BLaER1 (cell line): ENCODE data around the gene OSBPL6.

Experiments used
- H3K27ac ChIP-seq: shearing (Covaris generic); formaldehyde crosslinking; 2 replicates; pipeline ENCODE4 v1.8.1; 2022
- H3K27me3 ChIP-seq: shearing (Covaris generic); formaldehyde crosslinking; 2 replicates; pipeline ENCODE4 v1.8.1; 2022
- H3K36me3 ChIP-seq: shearing (Covaris generic); formaldehyde crosslinking; 2 replicates; pipeline ENCODE4 v1.8.1; 2022
- H3K4me1 ChIP-seq: shearing (Covaris generic); formaldehyde crosslinking; 2 replicates; pipeline ENCODE4 v1.8.1; 2022
- H3K4me2 ChIP-seq: shearing (Covaris generic); formaldehyde crosslinking; 2 replicates; pipeline ENCODE4 v1.8.1; 2022
- H3K4me3 ChIP-seq: shearing (Covaris generic); formaldehyde crosslinking; 2 replicates; pipeline ENCODE4 v1.8.1; 2022
- H3K9ac ChIP-seq: shearing (Covaris generic); formaldehyde crosslinking; 2 replicates; pipeline ENCODE4 v1.8.1; 2022
- H3K9me3 ChIP-seq: shearing (Covaris generic); formaldehyde crosslinking; 2 replicates; pipeline ENCODE4 v1.8.1; 2022
- H4K20me1 ChIP-seq: shearing (Covaris generic); formaldehyde crosslinking; 2 replicates; pipeline ENCODE4 v1.8.1; 2022
- Cebpa-rat ChIP-seq: shearing (Covaris generic); IDR thresholded peaks from 2 replicates; pipeline ENCODE4 v1.8.1; 2022

The OSBPL6 gene

GRCh38 chr2:178441426-178441825 lies 247.1 kb downstream of the OSBPL6 start:
- no peaks in the 10 kb centered on the region for H3K4me1 ChIP-seq
- H4K20me1 ChIP-seq: peaks cover 29% of the 10 kb centered on the region; the same call in 1 of the 2 replicates
- no peak overlapping the region for H3K4me2 ChIP-seq
- H3K36me3 ChIP-seq: peaks cover 79% of the 10 kb centered on the region
- no peaks in the 10 kb centered on the region for H3K9me3 ChIP-seq
- no peak overlapping the region for H3K4me3 ChIP-seq
- no peak for TF ChIP-seq Cebpa-rat
- H3K9ac ChIP-seq: no peak overlapping the region
- no peaks in the 10 kb centered on the region for H3K27me3 ChIP-seq
- H3K27ac ChIP-seq: no peak overlapping the region

- peak overlapping the region; percentile 78; the same call in 1 of the 2 replicates for H3K4me3 ChIP-seq
- H3K9ac ChIP-seq: peak overlapping the region; percentile 96
Measured at GRCh38 chr2:178448968-178449661, 254.8 kb downstream of the OSBPL6 start.

GRCh38 chr2:178449700-178450523 lies 255.6 kb downstream of the OSBPL6 start:
- Histone ChIP-seq H3K9me3 (no peaks in the 10 kb centered on the region), H3K27ac (peak overlapping the region; percentile 99), H3K4me3 (peak overlapping the region; percentile 78), H3K4me2 (peak overlapping the region; percentile 95), H4K20me1 (peaks cover 37% of the 10 kb centered on the region), H3K4me1 (peaks cover 28% of the 10 kb centered on the region), H3K9ac (peak overlapping the region; percentile 96), H3K36me3 (peaks cover 34% of the 10 kb centered on the region), H3K27me3 (no peaks in the 10 kb centered on the region)
- TF ChIP-seq Cebpa-rat: no peak

More at GRCh38 chr2:178448968-178449661, 254.8 kb downstream of the OSBPL6 start:
- TF ChIP-seq Cebpa-rat: no peak
- Histone ChIP-seq H3K4me2 (peak overlapping the region; percentile 95), H3K27me3 (no peaks in the 10 kb centered on the region), H3K36me3 (peaks cover 42% of the 10 kb centered on the region), H3K27ac (no peak overlapping the region), H3K4me1 (peaks cover 28% of the 10 kb centered on the region), H4K20me1 (peaks cover 44% of the 10 kb centered on the region), H3K9me3 (no peaks in the 10 kb centered on the region)

GRCh38 chr2:178450524-178450773 lies 256.1 kb downstream of the OSBPL6 start:
- Histone ChIP-seq H3K27me3 (no peaks in the 10 kb centered on the region), H3K4me1 (peaks cover 28% of the 10 kb centered on the region), H3K9ac (peak overlapping the region; percentile 96), H3K9me3 (no peaks in the 10 kb centered on the region), H3K4me2 (peak overlapping the region; percentile 95), H3K36me3 (peaks cover 29% of the 10 kb centered on the region), H3K4me3 (peak overlapping the region; percentile 78), H4K20me1 (peaks cover 31% of the 10 kb centered on the region), H3K27ac (peak overlapping the region; percentile 99)
- TF ChIP-seq Cebpa-rat: no peak

- peaks cover 24% of the 10 kb centered on the region for H3K36me3 ChIP-seq
- H3K27me3 ChIP-seq: no peaks in the 10 kb centered on the region
- peak within 1 kb of the TSS; percentile 78 for H3K4me3 ChIP-seq
- no peaks in the 10 kb centered on the region for H3K9me3 ChIP-seq
- peak within 1 kb of the TSS; percentile 95 for H3K4me2 ChIP-seq
- H4K20me1 ChIP-seq: peaks cover 31% of the 10 kb centered on the region
- H3K4me1 ChIP-seq: peaks cover 28% of the 10 kb centered on the region
- peak within 1 kb of the TSS; percentile 96 for H3K9ac ChIP-seq
- peak within 1 kb of the TSS; percentile 99 for H3K27ac ChIP-seq
- no peak; the same call in 1 of the 2 replicates for TF ChIP-seq Cebpa-rat
Measured at GRCh38 chr2:178450774-178451525, 256.6 kb downstream of the OSBPL6 start, which contains the start of the genes PJVK and PRKRA. Gene PJVK (plus strand): TSS chr2:178451378. CDS start chr2:178453410, 2,032 bp downstream. Gene PRKRA (minus strand): TSS chr2:178451175. CDS start chr2:178451030, 145 bp downstream.

GRCh38 chr2:178452334-178452733 lies 258.0 kb downstream of the OSBPL6 start:
- Histone ChIP-seq H3K4me3 (no peak overlapping the region), H3K9me3 (no peaks in the 10 kb centered on the region), H3K27ac (peak overlapping the region; percentile 99; the same call in 1 of the 2 replicates), H3K9ac (no peak overlapping the region; the same call in 1 of the 2 replicates), H3K4me2 (peak overlapping the region; percentile 78), H3K4me1 (peaks cover 28% of the 10 kb centered on the region), H4K20me1 (peaks cover 31% of the 10 kb centered on the region), H3K27me3 (no peaks in the 10 kb centered on the region), H3K36me3 (peaks cover 14% of the 10 kb centered on the region)
- no peak; the same call in 1 of the 2 replicates for TF ChIP-seq Cebpa-rat
